Mesenchymal stem cell (in vitro differentiated cells and primary cell): Measurements from ENCODE around the gene HPCAL1.
A peak's percentile ranks its signal among the peaks of the same experiment; 100 is the strongest.

Source experiments
- DNase-seq: peaks from one replicate; pipeline ENCODE4 v3.0.0-alpha.2; 2013
- H2AFZ ChIP-seq: one replicate; pipeline ENCODE4 v1.6.1; 2013; ENCODE audit warnings: low read depth, mild to moderate bottlenecking, control low read depth, inconsistent platforms, low read length, moderate library complexity
- H2AK5ac ChIP-seq: 2 replicates; pipeline ENCODE4 v1.6.1; 2013; ENCODE audit warnings: low read length, moderate library complexity, mild to moderate bottlenecking, inconsistent platforms; ENCODE audit not compliant: severe bottlenecking
- H2BK120ac ChIP-seq: one replicate; pipeline ENCODE4 v1.6.1; 2013; ENCODE audit warnings: low read depth, mild to moderate bottlenecking, inconsistent platforms, low read length, moderate library complexity
- H2BK12ac ChIP-seq, 2 experiments: one replicate each; pipeline ENCODE4 v1.6.1; 2013; ENCODE audit warnings: inconsistent platforms in 2 of 2, low read length in 2 of 2, mild to moderate bottlenecking in 2 of 2, moderate library complexity in 2 of 2, control low read depth in 1 of 2
- H2BK15ac ChIP-seq: one replicate; pipeline ENCODE4 v1.6.1; 2013; ENCODE audit warnings: mild to moderate bottlenecking, low read depth, inconsistent platforms; ENCODE audit not compliant: poor library complexity, severe bottlenecking
- H2BK5ac ChIP-seq: 2 replicates; pipeline ENCODE4 v1.6.1; 2013; ENCODE audit warnings: low read depth, mild to moderate bottlenecking, low read length, control low read depth, inconsistent platforms; ENCODE audit not compliant: poor library complexity, severe bottlenecking
- H3K14ac ChIP-seq, 2 experiments: one replicate each; pipeline ENCODE4 v1.6.1; 2013; ENCODE audit warnings: inconsistent platforms in 2 of 2, low read length in 2 of 2, control low read depth in 1 of 2, mild to moderate bottlenecking in 1 of 2, moderate library complexity in 1 of 2
- H3K18ac ChIP-seq, 2 experiments: one replicate each; pipeline ENCODE4 v1.6.1; 2013; ENCODE audit warnings: inconsistent platforms in 2 of 2, low read length in 2 of 2, control low read depth in 1 of 2, low read depth in 1 of 2, mild to moderate bottlenecking in 1 of 2
- H3K23ac ChIP-seq, 2 experiments: one replicate each; pipeline ENCODE4 v1.6.1; 2013; ENCODE audit warnings: inconsistent platforms in 2 of 2, low read length in 2 of 2, mild to moderate bottlenecking in 2 of 2, moderate library complexity in 2 of 2, control low read depth in 1 of 2
- H3K27ac ChIP-seq: 2 replicates; pipeline ENCODE4 v1.5.1; 2013; ENCODE audit warnings: mild to moderate bottlenecking, moderate library complexity, low read length, control low read depth, inconsistent platforms; ENCODE audit not compliant: poor library complexity, severe bottlenecking
- H3K27me3 ChIP-seq, 2 experiments: 2 replicates each; pipeline versions ENCODE4 v1.6.1 to v1.7.0; 2013; ENCODE audit warnings: low read length in 2 of 2, mild to moderate bottlenecking in 2 of 2, moderate library complexity in 2 of 2, control low read depth in 1 of 2, inconsistent platforms in 1 of 2; ENCODE audit not compliant: control insufficient read depth in 1 of 2, insufficient read depth in 1 of 2
- H3K36me3 ChIP-seq, 2 experiments: 2 replicates each; pipeline versions ENCODE4 v1.6.1 to v1.7.0; 2013; ENCODE audit warnings: low read length in 2 of 2, control low read depth in 1 of 2, inconsistent platforms in 1 of 2, low read depth in 1 of 2, mild to moderate bottlenecking in 1 of 2; ENCODE audit not compliant: insufficient read depth in 2 of 2, control insufficient read depth in 1 of 2
- H3K4ac ChIP-seq, 2 experiments: one replicate each; pipeline ENCODE4 v1.6.1; 2013; ENCODE audit warnings: inconsistent platforms in 2 of 2, low read length in 2 of 2, mild to moderate bottlenecking in 2 of 2, moderate library complexity in 2 of 2, control low read depth in 1 of 2, low read depth in 1 of 2
- H3K4me1 ChIP-seq: 2 replicates; pipeline ENCODE4 v1.6.1; 2013; ENCODE audit warnings: low read depth, low read length, control low read depth; ENCODE audit not compliant: control insufficient read depth, insufficient read depth
- H3K4me2 ChIP-seq: 2 replicates; pipeline ENCODE4 v1.6.1; 2013; ENCODE audit warnings: low read length, mild to moderate bottlenecking, inconsistent platforms; ENCODE audit not compliant: poor library complexity, severe bottlenecking
- H3K4me3 ChIP-seq, 2 experiments: 2 replicates each; pipeline versions ENCODE4 v1.5.1 to v1.7.0; 2013; ENCODE audit warnings: low read length in 2 of 2, mild to moderate bottlenecking in 2 of 2, control low read depth in 1 of 2, low read depth in 1 of 2; ENCODE audit not compliant: insufficient read depth in 1 of 2
- H3K79me1 ChIP-seq: replicated peaks from 2 replicates; pipeline ENCODE4 v1.6.1; 2013; ENCODE audit warnings: mild to moderate bottlenecking, control low read depth, low read length, inconsistent platforms; ENCODE audit not compliant: poor library complexity, severe bottlenecking
- H3K9ac ChIP-seq: 2 replicates; pipeline ENCODE4 v1.7.0; 2013; ENCODE audit warnings: mild to moderate bottlenecking, low read length, moderate library complexity
- H3K9me3 ChIP-seq: 2 replicates; pipeline ENCODE4 v1.7.0; 2013; ENCODE audit warnings: mild to moderate bottlenecking, low read length; ENCODE audit not compliant: control insufficient read depth
- H4K8ac ChIP-seq: one replicate; pipeline ENCODE4 v1.6.1; 2013; ENCODE audit warnings: inconsistent platforms, mild to moderate bottlenecking, low read length, moderate library complexity
- H4K91ac ChIP-seq: one replicate; pipeline ENCODE4 v1.6.1; 2013; ENCODE audit warnings: mild to moderate bottlenecking, low read length, inconsistent platforms
- WGBS: methylation state at CpG from one replicate; pipeline ENCODE4 v1.1.7; 2013; ENCODE audit warnings: mixed read lengths; 5-methylcytosine and 5-hydroxymethylcytosine counted together

Gene HPCAL1

GRCh38 chr2:10257500-10258147 lies 45.1 kb upstream of the HPCAL1 start:
- Histone ChIP-seq H4K91ac (no peak overlapping the region), H3K27ac (no peak overlapping the region), H3K4me3 (no peak overlapping the region), H3K9me3 (no peaks in the 10 kb centered on the region), H3K4me1 (peaks cover 10% of the 10 kb centered on the region), H3K27me3 (peaks cover 3 to 67% of the 10 kb centered on the region in 2 experiments), H3K36me3 (no peaks in the 10 kb centered on the region), H3K4me2 (no peak overlapping the region), H2BK12ac (no peak overlapping the region), H2BK15ac (no peak overlapping the region), H3K4ac (no peak overlapping the region), H4K8ac (no peak overlapping the region), H3K18ac (no peak overlapping the region), H2BK120ac (no peak overlapping the region), H2BK5ac (no peak overlapping the region), H3K23ac (no peak overlapping the region), H2AK5ac (no peak overlapping the region), H3K79me1 (no peaks in the 10 kb centered on the region), H3K14ac (peak overlapping the region in 1 of 2 experiments; percentile 36), H2AFZ (no peak overlapping the region), H3K9ac (no peak overlapping the region)
- no peak for DNase-seq
- WGBS: 85% methylated on average over 16 of the region's 16 CpGs

GRCh38 chr2:10258326-10258725 lies 44.4 kb upstream of the HPCAL1 start:
- Histone ChIP-seq H3K4me2 (no peak overlapping the region), H2BK15ac (no peak overlapping the region), H3K27me3 (peaks cover 3 to 70% of the 10 kb centered on the region in 2 experiments), H3K18ac (no peak overlapping the region), H2BK5ac (no peak overlapping the region), H2BK12ac (no peak overlapping the region), H3K79me1 (no peaks in the 10 kb centered on the region), H3K4me1 (peaks cover 10% of the 10 kb centered on the region), H2AFZ (no peak overlapping the region), H4K8ac (no peak overlapping the region), H3K4me3 (no peak overlapping the region), H3K14ac (no peak overlapping the region), H4K91ac (no peak overlapping the region), H3K9me3 (no peaks in the 10 kb centered on the region), H3K36me3 (no peaks in the 10 kb centered on the region), H3K9ac (no peak overlapping the region), H2AK5ac (no peak overlapping the region), H3K23ac (no peak overlapping the region), H3K4ac (no peak overlapping the region), H3K27ac (no peak overlapping the region), H2BK120ac (no peak overlapping the region)
- WGBS: 86% methylated on average over 5 of the region's 5 CpGs
- no peak for DNase-seq

- Histone ChIP-seq H4K91ac (no peak overlapping the region), H3K9me3 (no peaks in the 10 kb centered on the region), H4K8ac (no peak overlapping the region), H3K4me2 (no peak overlapping the region), H3K23ac (no peak overlapping the region), H3K14ac (no peak overlapping the region), H3K9ac (no peak overlapping the region), H2BK5ac (no peak overlapping the region), H2AFZ (no peak overlapping the region), H2BK12ac (no peak overlapping the region), H3K27me3 (peaks cover 3 to 66% of the 10 kb centered on the region in 2 experiments), H3K4me1 (peaks cover 10% of the 10 kb centered on the region), H2BK15ac (no peak overlapping the region), H3K4ac (no peak overlapping the region), H2BK120ac (no peak overlapping the region), H2AK5ac (no peak overlapping the region), H3K18ac (no peak overlapping the region), H3K79me1 (no peaks in the 10 kb centered on the region), H3K27ac (no peak overlapping the region), H3K36me3 (no peaks in the 10 kb centered on the region), H3K4me3 (no peak overlapping the region)
- no peak for DNase-seq
- WGBS: 94% methylated on average over 3 of the region's 3 CpGs
Observed at GRCh38 chr2:10258726-10259125, 44.0 kb upstream of the HPCAL1 start.

GRCh38 chr2:10260130-10260529 lies 42.6 kb upstream of the HPCAL1 start:
- Histone ChIP-seq H3K36me3 (no peaks in the 10 kb centered on the region), H3K9ac (no peak overlapping the region), H4K8ac (no peak overlapping the region), H3K23ac (no peak overlapping the region), H3K4me1 (peaks cover 1% of the 10 kb centered on the region), H2BK120ac (no peak overlapping the region), H3K4ac (no peak overlapping the region), H3K18ac (no peak overlapping the region), H3K27ac (no peak overlapping the region), H2BK5ac (no peak overlapping the region), H2BK12ac (no peak overlapping the region), H3K4me2 (no peak overlapping the region), H3K4me3 (no peak overlapping the region), H3K79me1 (no peaks in the 10 kb centered on the region), H2AFZ (no peak overlapping the region), H4K91ac (no peak overlapping the region), H2BK15ac (no peak overlapping the region), H2AK5ac (no peak overlapping the region), H3K9me3 (no peaks in the 10 kb centered on the region), H3K14ac (no peak overlapping the region), H3K27me3 (peaks cover 3 to 68% of the 10 kb centered on the region in 2 experiments)
- 75% methylated on average over 10 of the region's 12 CpGs for WGBS
- DNase-seq: no peak
